Measurements from ENCODE around the gene SDK1.
"Not testable (repeated sequence)": the region's sequence is repeated elsewhere in the genome, so short reads cannot be mapped to it uniquely, and the experiment has no call there.

SDK1 gene

GRCh38 chr7:4245866-4246470, 944.9 kb downstream of the SDK1 start:
- no peak for DNase-seq

GRCh38 chr7:4246536-4246935, 945.5 kb downstream of the SDK1 start:
- no peak for DNase-seq

- no peak for DNase-seq
Observed at GRCh38 chr7:4247106-4247876, 946.2 kb downstream of the SDK1 start.

- no peak for DNase-seq
Observed at GRCh38 chr7:4248295-4248694, 947.2 kb downstream of the SDK1 start.

- no peak for DNase-seq
Observed at GRCh38 chr7:4249241-4249640, 948.2 kb downstream of the SDK1 start.

- no peak for DNase-seq
Observed at GRCh38 chr7:4255336-4255735, 954.3 kb downstream of the SDK1 start.

GRCh38 chr7:4256286-4256685, 955.2 kb downstream of the SDK1 start:
- DNase-seq: no peak

GRCh38 chr7:4257146-4258111, 956.4 kb downstream of the SDK1 start:
- no peak for DNase-seq

GRCh38 chr7:4260116-4260515, 959.1 kb downstream of the SDK1 start:
- DNase-seq: not testable (repeated sequence)

- no peak for DNase-seq
Observed at GRCh38 chr7:4260867-4261600, 960.0 kb downstream of the SDK1 start.

- no peak for DNase-seq
Observed at GRCh38 chr7:4261601-4261960, 960.5 kb downstream of the SDK1 start.

GRCh38 chr7:4264206-4264605, 963.2 kb downstream of the SDK1 start:
- not testable (repeated sequence) for DNase-seq

- DNase-seq: no peak
Observed at GRCh38 chr7:4265066-4265465, 964.0 kb downstream of the SDK1 start.

GRCh38 chr7:4265676-4266075, 964.6 kb downstream of the SDK1 start:
- no peak for DNase-seq

GRCh38 chr7:4266270-4267040, 965.4 kb downstream of the SDK1 start:
- DNase-seq: no peak

GRCh38 chr7:4267341-4268039, 966.4 kb downstream of the SDK1 start:
- DNase-seq: no peak

GRCh38 chr7:4268040-4268965, 967.3 kb downstream of the SDK1 start:
- no peak for DNase-seq

- DNase-seq: no peak
Observed at GRCh38 chr7:4269086-4269485, 968.0 kb downstream of the SDK1 start.

- no peak for DNase-seq
Observed at GRCh38 chr7:4269746-4270145, 968.7 kb downstream of the SDK1 start.

GRCh38 chr7:4270268-4270667, 969.2 kb downstream of the SDK1 start:
- no peak for DNase-seq
